Measurements from ENCODE around the gene LMOD1.
"Not testable (repeated sequence)": the region's sequence is repeated elsewhere in the genome, so short reads cannot be mapped to it uniquely, and the experiment has no call there.

LMOD1 gene

DNA sequence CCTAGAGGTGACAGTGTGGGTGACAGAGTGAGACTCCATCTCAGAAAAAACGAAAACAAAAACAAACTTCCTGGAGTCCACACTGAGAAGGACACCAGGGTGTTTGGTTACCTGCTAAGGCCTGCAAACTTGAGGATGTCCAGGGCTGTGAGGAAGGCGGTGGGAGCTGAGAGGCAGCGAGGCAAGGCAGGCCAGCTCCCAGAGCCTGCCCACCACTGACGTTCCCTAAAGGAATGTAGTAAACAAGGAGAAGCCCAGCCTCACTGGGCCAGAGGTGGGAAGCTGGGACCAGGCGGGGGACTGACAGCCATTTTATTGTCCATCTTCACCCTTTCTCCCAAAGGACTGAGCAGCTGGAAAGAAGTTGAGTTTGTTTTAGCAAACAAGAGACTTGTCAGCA is 33.5 kb downstream of the LMOD1 start:
- no peak for DNase-seq

DNA sequence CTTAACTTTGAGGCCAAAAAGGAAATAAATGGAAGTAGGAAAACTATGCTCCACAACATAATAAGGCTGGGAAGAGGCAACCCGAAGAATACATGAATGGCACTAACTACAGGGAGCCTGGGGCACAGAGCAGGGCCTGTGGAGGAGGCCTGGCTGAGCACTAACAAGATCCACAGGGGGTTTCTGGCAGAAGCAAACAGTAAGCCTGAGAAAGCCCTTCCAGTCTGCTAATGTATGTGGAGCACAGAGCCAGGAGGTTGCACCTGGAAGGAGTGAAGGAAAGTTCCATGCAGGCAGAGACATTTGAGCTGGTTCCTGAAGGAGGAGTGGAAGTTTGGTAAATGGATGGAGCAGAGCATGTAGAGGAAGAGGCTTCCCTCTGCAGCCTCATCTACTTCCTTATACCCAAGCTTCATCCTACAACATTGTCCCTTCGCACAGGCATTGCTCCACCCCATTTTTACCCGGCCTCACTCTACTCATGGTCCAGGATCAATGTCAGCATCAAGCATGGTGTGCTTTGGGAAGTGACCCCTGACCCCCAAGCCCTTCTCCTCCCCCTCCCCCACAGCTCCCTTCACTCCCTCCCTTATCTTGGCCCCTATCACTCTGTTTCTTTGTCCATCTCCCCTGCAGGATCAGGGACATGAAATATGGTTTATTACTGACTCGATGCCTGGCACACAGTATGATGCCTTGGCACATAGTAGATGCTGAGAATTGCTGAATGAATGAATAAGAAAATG is 34.3 kb downstream of the LMOD1 start:
- no peak for DNase-seq

DNA sequence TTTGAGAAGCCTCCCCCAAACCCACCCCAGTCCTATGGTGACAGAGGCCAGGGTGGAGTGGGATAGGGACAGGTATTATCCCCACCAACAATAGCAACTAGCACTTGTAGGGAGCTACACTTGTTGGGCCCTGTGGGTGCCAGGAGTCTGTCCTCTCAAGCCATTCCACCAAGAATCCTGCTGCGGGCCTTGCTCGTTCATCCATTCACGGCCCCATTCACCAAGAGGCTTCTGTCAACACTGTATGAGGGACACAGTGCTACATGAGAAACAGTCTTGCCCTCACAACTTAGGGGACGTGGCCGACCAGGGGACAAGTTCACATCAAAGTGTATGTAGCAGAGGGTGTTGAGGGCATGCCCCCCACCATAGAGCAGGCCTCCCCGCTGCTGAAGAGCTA is 38.7 kb downstream of the LMOD1 start:
- DNase-seq, result no peak

GRCh38 chr1:201906336-201906735 is 40.0 kb downstream of the LMOD1 start:
- no peak for DNase-seq

GRCh38 chr1:201905234-201905890 is 41.0 kb downstream of the LMOD1 start:
- DNase-seq, result no peak

DNA sequence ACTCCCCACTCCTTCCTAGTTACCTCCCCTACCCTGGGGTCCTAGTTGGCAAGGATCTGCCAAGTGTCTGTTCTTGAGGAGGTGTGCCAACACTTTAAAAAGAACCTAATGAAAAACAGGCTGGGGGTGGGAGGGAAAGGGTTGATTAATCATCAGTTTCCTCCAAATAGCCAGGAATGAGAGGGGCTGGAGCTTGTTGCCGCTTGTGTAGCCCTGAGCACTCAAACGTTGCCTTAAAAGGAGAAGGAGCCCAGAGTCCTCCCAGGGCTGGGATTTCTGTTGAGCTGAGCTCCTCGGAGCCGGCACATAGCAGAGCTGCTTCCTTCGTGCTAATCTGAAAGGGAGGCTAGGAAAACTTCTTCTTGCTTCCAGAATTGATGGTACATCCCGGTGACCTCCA is 41.8 kb downstream of the LMOD1 start:
- no peak for DNase-seq

GRCh38 chr1:201903135-201903534 is 43.2 kb downstream of the LMOD1 start:
- no peak for DNase-seq

- no peak for DNase-seq
Observed at GRCh38 chr1:201902198-201902597, 44.1 kb downstream of the LMOD1 start.

DNA sequence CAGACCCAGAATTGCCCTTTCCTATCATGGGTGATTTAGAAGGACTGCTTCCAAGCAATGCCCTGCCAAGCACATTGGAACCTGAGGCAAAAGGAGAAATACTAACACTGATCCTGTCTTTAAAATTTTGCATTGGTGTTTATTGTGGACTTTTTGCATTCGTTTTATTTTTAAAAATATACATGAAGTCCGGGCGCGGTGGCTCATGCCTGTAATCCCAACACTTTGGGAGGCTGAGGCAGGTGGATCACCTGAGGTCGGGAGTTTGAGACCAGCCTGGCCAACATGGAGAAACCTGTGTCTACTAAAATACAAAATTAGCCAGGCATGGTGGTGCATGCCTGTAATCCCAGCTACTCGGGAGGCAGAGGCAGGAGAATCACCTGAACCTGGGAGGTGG is 45.3 kb downstream of the LMOD1 start:
- not testable (repeated sequence) for DNase-seq

- DNase-seq, result no peak
Observed at GRCh38 chr1:201900476-201900875, 45.9 kb downstream of the LMOD1 start.

- DNase-seq, result no peak
Observed at GRCh38 chr1:201899683-201900429, 46.5 kb downstream of the LMOD1 start.

DNA sequence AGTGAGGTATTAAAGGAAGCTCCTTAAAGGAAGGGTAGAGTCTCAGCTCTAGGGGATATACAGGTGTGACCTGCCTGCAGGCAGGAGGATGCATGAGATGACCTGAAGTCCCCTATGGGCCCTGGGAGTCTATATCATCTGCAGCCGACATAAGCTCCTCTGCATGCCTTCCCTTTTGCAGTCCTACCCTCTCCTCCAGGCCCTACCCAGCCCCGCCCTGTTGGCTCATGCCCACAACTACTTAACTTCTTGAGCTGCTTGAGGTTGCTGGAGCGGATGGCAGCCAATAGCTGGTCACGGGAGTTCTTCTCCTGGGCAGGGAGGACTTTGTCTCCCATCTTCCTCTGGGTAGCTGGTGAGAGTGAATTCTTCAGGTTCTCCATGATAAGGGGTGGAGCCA is 47.4 kb downstream of the LMOD1 start:
- no peak for DNase-seq

DNA sequence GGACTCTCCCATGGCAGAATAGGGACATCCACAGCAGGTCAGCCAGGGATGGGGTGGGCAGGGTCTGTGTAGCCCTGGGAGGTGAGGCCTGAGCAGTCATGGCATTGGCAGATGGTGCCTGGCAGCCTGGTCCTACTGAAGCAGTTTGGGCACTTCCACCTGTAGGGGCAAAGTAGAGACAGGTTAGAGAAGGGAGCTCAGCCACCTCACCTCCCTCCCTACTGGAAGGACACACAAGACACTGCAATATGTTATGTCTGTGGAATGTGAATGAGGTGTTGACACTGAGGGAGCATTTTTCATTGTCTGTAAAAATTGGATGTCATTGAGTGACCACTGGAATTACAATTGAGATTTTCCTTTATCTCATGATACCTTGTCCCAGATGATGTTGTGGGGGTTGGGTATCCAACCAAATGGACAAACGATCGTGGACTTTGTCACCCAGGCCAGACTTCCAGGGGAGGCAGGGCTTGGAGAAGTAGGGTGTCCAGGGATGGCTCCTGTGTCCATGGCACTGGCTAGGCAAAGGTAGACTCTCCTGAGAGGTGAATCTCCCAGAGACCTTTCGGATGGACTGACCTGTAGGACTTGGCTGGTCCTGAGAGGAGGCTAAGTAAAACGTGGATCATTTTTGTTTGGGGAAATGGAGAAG is 48.0 kb downstream of the LMOD1 start:
- DNase-seq, result no peak

DNA sequence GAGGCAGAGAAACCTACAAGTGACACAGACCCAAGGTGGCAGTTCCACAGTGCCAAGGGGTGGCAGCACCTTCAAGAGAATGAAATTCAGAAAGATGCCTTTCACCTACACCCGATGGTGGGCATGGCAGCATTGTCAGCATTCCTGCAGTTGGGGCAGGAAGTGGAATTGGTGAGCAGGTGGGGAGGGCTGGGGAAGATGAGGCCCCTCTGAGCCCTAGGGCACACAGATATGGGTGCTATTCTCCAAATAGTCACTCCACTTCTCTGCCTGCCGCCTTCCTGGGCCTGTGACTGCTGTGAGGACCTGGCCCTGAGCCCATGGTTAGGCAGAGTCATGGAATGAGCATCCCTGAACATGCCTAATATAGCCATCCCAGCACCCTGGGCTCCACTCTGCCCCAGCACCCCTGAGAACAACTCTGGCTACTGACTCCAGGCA is 49.4 kb downstream of the LMOD1 start:
- no peak for DNase-seq

DNA sequence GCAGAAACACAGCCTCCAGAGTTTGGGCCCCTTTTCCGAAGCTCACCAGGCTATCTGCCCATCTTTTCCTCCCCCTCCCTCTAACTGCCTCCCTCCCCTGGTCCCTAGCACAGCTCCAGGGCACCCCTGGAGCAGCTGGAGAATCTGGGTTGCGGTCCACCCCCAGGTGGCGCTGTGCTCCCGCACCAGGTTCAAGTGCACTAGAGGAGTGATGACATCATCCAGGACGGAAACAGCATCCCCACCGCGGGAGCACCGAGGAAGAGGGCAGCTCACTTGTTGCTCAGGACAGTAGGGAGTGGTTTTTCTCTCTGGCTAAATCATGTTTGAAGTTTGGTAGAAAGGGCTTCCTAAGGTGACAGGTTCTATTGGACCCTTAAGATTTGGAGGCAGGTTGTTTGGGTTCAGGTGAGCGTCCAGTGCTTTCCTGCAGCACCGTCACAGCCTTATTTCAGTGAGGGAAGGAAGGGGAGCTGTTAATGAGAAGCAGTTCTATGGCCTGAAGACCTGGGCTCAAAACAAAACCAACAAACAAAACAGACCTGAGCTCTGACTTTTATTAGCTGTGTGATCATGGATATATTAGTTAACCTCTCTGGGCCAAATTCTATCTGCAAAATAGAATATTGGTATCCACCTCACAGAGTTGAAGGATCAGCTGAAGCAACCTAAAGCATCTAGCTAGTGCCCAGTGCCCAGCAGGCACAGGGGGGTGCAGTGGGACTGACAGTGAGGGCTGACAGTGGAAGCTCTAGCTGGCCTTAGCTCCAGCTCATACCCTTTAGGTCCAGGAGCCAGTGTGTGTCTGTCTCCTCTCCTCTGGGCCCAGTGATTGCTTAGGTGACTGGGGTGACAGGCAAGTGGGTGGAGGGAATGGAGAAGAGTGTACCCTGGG is 50.2 kb downstream of the LMOD1 start:
- DNase-seq, result peak; percentile 71 to 77

GRCh38 chr1:201895120-201895665 is 51.2 kb downstream of the LMOD1 start:
- no peak for DNase-seq

DNA sequence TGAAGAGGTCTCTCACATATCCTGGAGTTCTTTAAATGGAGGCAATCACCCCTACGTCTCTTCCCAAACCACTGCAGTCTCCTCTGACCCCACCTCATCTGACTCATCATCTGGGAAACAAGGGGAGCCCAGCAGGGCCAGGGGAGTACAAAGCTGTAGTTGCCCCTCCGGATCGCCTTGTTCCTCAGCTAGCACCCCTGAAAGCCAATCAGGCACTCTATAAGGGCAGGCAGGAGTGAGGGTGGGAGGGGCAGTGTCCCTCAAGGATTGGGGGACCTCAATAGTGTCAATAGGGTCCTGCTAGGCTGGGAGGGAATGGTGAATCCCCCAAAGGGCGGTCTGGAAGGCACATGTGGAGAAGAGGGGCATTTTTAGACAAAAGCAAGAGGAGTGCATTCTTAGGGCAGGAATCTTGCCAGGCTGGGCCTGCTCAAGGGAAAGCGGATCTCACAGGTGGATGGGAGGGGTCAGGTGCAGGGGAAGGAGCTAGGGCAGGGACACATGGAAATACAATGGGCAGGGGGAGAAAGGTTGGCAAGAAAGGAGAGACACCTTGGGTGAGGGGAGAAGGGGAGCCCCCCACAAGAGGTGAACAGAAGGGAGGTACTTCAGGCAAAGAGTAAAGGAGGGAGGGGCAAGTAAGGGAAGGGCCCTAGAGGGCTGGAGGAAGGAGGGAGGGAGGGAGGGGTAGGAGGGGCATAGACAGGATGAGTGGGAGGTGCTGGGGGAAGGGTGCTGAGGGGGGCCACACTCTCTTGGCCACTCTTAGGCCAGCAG is 51.8 kb downstream of the LMOD1 start:
- DNase-seq, result no peak

GRCh38 chr1:201893431-201893830 is 52.9 kb downstream of the LMOD1 start:
- no peak for DNase-seq

DNA sequence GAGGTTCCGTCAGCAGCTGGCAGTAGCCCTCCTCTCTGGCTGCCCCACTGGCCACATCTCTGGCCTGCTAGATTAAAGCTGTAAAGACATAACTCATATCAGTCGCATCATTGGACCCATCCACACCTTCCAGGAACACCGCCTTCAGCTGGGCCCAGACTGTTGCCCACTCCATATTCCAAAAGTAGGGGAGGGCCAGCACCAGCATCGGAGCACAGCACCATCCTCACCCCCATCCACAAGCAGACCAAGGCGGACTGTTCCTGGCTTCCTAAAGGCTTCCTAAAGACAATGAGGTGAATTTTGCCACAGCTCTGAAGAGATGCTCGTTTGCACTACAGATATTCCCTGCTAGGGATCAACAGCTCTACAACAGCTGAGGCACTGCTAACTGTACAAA is 54.1 kb downstream of the LMOD1 start:
- DNase-seq, result no peak

DNA sequence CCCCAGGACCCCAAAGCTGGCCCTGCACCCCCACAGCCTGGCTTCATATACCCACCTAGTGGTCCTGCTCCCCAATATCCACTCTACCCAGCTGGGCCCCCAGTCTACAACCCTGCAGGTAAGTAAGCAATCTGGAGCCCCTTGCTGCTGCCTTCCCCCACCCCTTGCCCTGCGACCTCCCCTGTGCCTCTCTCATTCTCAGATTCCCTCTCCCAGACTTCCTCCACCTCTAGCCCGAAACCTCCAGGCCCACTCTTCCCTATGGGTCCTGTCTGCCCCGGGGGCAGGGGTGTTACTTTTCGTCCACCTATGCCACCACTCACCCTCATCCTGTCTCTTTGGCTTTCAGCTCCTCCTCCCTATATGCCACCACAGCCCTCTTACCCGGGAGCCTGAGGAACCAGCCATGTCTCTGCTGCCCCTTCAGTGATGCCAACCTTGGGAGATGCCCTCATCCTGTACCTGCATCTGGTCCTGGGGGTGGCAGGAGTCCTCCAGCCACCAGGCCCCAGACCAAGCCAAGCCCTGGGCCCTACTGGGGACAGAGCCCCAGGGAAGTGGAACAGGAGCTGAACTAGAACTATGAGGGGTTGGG is 54.8 kb downstream of the LMOD1 start:
- no peak for DNase-seq
